Measurements from ENCODE around the gene CNTNAP2. TPM values are rescaled to one million over a fixed set of nuclear protein-coding genes. Genes with fewer than 3 reads are reported as not detected.

The CNTNAP2 gene
- total RNA-seq, 4 donors from 2014 or later: not detected

DNA sequence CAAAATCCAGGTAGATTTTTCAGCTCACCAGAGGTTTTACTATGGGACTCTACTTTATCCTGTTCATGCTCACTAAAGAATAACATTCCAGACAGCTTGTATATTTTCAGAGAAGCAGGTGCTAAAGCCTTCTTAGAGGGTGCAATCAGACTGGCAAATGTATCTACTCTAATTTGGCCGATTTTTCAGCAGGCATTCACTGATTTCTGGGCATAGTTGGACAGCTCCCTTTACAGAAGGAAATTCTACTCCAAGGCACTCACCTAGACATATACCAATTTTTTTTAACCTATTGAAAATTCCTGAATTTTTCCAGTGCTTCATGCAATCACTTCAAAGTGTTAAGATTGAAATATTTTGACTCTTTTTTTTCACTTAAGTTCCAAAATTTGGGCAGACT is 3.8 kb upstream of the CNTNAP2 start:
- no peak for DNase-seq
- TF ChIP-seq, protein P1, sequence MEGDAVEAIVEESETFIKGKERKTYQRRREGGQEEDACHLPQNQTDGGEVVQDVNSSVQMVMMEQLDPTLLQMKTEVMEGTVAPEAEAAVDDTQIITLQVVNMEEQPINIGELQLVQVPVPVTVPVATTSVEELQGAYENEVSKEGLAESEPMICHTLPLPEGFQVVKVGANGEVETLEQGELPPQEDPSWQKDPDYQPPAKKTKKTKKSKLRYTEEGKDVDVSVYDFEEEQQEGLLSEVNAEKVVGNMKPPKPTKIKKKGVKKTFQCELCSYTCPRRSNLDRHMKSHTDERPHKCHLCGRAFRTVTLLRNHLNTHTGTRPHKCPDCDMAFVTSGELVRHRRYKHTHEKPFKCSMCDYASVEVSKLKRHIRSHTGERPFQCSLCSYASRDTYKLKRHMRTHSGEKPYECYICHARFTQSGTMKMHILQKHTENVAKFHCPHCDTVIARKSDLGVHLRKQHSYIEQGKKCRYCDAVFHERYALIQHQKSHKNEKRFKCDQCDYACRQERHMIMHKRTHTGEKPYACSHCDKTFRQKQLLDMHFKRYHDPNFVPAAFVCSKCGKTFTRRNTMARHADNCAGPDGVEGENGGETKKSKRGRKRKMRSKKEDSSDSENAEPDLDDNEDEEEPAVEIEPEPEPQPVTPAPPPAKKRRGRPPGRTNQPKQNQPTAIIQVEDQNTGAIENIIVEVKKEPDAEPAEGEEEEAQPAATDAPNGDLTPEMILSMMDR (IDR thresholded peaks at IDR 0.05 in 4 of 5, conservative IDR thresholded peaks at IDR 0.05 in 1 of 5): no peak
- TF ChIP-seq POLR2A (IDR thresholded peaks at IDR 0.05): no peak
- no peak overlapping the region for H3K27ac ChIP-seq
- no peaks in the 10 kb centered on the region for H3K36me3 ChIP-seq
- no peaks in the 10 kb centered on the region for H3K9me3 ChIP-seq
- no peak overlapping the region for H3K4me3 ChIP-seq
- intact Hi-C loops (cut with DNase I; ENCODE audit: low total_unique reads) (no loop called here), in situ Hi-C loops (cut with MboI; ENCODE audit: low sequenced_read_pairs in 4 of 4) (no loop called here)
- ATAC-seq: no peak
- no peaks in the 10 kb centered on the region for H3K4me1 ChIP-seq
- peaks cover 12 to 24% (median 16%) of the 10 kb centered on the region in 3 donors for H3K27me3 ChIP-seq

DNA sequence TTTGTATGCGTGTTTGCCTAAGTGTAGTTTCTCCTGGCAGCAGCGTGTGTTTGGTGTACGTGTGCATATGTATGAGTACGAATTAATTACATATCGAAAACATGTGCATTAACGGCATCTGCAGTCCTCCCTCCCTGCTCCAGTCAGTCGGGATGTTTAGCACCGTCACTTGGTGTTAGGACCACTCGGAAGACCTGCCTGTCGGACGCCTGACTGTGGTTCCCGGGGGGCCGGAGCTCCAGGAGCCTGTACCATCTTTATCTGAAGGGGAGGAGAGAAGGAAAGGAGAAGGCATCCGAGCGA is 1.1 kb upstream of the CNTNAP2 start:
- in situ Hi-C loops (cut with MboI; ENCODE audit: low sequenced_read_pairs in 4 of 4): no loop called here
- intact Hi-C loops (cut with DNase I; ENCODE audit: low total_unique reads): no loop called here
- DNase-seq (no peak), ATAC-seq (no peak)
- H3K4me1 ChIP-seq: no peaks in the 10 kb centered on the region
- no peak for TF ChIP-seq POLR2A (IDR thresholded peaks at IDR 0.05)
- TF ChIP-seq, protein P1 (IDR thresholded peaks at IDR 0.05 in 4 of 5, conservative IDR thresholded peaks at IDR 0.05 in 1 of 5): no peak
- no peak overlapping the region for H3K27ac ChIP-seq
- peaks cover 21 to 26% (median 25%) of the 10 kb centered on the region in 3 donors for H3K27me3 ChIP-seq
- H3K4me3 ChIP-seq: peak overlapping the region in 1 of 4 donors; percentile 31
- no peaks in the 10 kb centered on the region for H3K9me3 ChIP-seq
- H3K36me3 ChIP-seq: no peaks in the 10 kb centered on the region

DNA sequence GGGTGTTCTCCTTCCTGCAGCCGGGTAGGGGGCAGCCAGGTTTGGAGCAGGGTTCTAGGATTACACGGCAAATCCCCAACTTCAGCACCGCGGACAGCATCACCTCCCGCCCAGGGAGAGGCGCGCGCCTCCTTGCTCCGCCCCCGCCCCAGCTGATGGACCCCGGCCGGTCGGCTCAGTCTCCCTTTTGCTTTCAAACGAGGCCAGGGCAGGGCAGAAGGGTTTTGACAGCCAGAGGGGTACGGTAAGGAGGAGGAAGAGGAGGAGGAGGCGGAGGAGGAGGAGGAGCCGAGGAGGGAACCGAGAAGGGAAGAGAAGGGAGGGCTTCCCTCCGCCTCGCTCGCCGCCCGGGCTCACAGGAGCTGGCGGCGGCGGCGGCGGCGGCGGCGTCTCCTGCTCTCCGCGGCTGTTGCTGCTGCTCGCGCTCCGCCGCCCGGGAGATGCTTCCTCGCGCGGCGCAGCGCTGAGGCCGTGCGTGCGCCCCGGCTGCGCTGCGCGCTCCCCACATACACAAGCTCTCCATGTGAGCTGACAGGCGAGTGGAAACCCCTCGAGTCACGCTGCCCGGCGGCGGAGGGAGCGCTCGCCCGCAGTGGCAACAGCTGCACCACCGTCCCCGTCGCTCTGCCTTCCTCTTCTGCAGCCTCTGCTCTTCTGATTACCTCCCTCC is 615 bp upstream of the CNTNAP2 start:
- Histone ChIP-seq H3K36me3 (no peaks in the 10 kb centered on the region), H3K4me1 (no peaks in the 10 kb centered on the region), H3K9me3 (no peaks in the 10 kb centered on the region), H3K27ac (no peak overlapping the region), H3K4me3 (peak overlapping the region in 3 of 4 donors; percentile 21 to 31 (median 24)), H3K27me3 (peaks cover 21 to 26% (median 25%) of the 10 kb centered on the region in 3 donors)
- DNase-seq (no peak), ATAC-seq (no peak)
- in situ Hi-C loops (cut with MboI; ENCODE audit: low sequenced_read_pairs in 4 of 4) (no loop called here), intact Hi-C loops (cut with DNase I; ENCODE audit: low total_unique reads) (no loop called here)
- no peak for TF ChIP-seq POLR2A (IDR thresholded peaks at IDR 0.05)
- TF ChIP-seq, protein P1 (IDR thresholded peaks at IDR 0.05 in 4 of 5, conservative IDR thresholded peaks at IDR 0.05 in 1 of 5): no peak

DNA sequence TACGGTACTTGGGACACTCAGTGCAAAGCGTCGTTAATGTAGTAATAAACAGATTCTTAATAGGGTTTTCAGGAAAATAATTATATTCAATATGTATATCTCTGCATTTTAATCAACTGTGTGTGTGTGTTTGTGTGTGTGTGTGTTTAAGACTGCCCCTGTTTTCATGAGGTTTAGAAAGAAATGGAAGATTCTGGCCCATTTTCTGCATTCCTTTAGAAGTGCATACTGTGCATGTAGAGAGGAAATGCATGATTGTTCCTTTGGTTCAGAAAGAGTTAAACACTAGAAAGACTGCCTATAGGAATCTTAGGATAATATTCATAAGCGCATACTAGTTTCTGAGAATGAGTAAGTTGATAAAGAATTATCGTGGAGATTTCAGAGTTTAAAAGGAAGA is 975 bp downstream of the CNTNAP2 start:
- peaks cover 21 to 26% (median 25%) of the 10 kb centered on the region in 3 donors for H3K27me3 ChIP-seq
- H3K27ac ChIP-seq: no peak overlapping the region
- no peaks in the 10 kb centered on the region for H3K9me3 ChIP-seq
- H3K4me3 ChIP-seq: no peak overlapping the region
- DNase-seq (no peak), ATAC-seq (no peak)
- H3K4me1 ChIP-seq: no peaks in the 10 kb centered on the region
- intact Hi-C loops (cut with DNase I; ENCODE audit: low total_unique reads) (no loop called here), in situ Hi-C loops (cut with MboI; ENCODE audit: low sequenced_read_pairs in 4 of 4) (no loop called here)
- no peaks in the 10 kb centered on the region for H3K36me3 ChIP-seq
- no peak for TF ChIP-seq POLR2A (IDR thresholded peaks at IDR 0.05)
- TF ChIP-seq, protein P1 (IDR thresholded peaks at IDR 0.05 in 4 of 5, conservative IDR thresholded peaks at IDR 0.05 in 1 of 5): no peak

DNA sequence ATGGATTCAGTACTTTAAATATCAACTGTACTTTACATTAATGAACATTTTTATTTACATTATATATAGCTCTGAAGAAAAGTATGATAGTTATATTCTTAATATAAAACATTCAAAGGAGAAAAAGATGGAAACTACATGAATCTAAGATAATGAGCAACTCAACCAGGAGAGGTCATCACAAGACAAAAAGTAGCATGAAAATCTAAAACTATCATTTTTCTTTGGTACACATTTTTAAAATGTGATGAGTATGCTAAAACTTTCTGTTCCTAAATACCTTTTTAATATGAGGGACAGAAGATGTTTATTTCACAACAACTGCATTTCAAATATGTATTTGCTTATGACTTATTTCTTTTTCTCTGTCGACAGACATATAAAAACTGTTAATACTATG is 2.4 kb downstream of the CNTNAP2 start:
- no peaks in the 10 kb centered on the region for H3K36me3 ChIP-seq
- no peak overlapping the region for H3K27ac ChIP-seq
- DNase-seq: no peak
- TF ChIP-seq POLR2A (IDR thresholded peaks at IDR 0.05): no peak
- TF ChIP-seq, protein P1 (IDR thresholded peaks at IDR 0.05 in 4 of 5, conservative IDR thresholded peaks at IDR 0.05 in 1 of 5): no peak
- in situ Hi-C loops (cut with MboI; ENCODE audit: low sequenced_read_pairs in 4 of 4): no loop called here
- intact Hi-C loops (cut with DNase I; ENCODE audit: low total_unique reads): no loop called here
- no peak overlapping the region for H3K4me3 ChIP-seq
- peaks cover 21 to 26% (median 25%) of the 10 kb centered on the region in 3 donors for H3K27me3 ChIP-seq
- no peak for ATAC-seq
- H3K9me3 ChIP-seq: no peaks in the 10 kb centered on the region
- H3K4me1 ChIP-seq: no peaks in the 10 kb centered on the region

All from gastrocnemius medialis (tissue), 4 donors.